ENCODE results near the gene LLPH. TPM values are rescaled to one million over a fixed set of nuclear protein-coding genes. Genes with fewer than 3 reads are reported as not detected.

Gene LLPH
- total and polyA plus RNA-seq, 2 of the 13 experiments (the other 11 are each of a cell fraction or from before 2014, with no cell fraction given): 4.2 to 25.6 TPM

- TF ChIP-seq FIP1L1 (IDR thresholded peaks at IDR 0.05; ENCODE audit: borderline replicate concordance, insufficient read depth, low read depth, low read length) (no peak), ZNF382 (CRISPR knock-in tag; IDR thresholded peaks at IDR 0.05; ENCODE audit: borderline replicate concordance) (no peak), SOX6 (IDR thresholded peaks at IDR 0.05) (no peak), SOX6 (CRISPR knock-in tag; IDR thresholded peaks at IDR 0.05) (no peak), MATR3 (CRISPR knock-in tag; IDR thresholded peaks at IDR 0.05) (no peak), ZFP82 (CRISPR knock-in tag; IDR thresholded peaks at IDR 0.05; ENCODE audit: borderline replicate concordance) (no peak), TIGD3 (CRISPR knock-in tag; IDR thresholded peaks at IDR 0.05; ENCODE audit: borderline replicate concordance) (no peak), HBP1 (CRISPR knock-in tag; IDR thresholded peaks at IDR 0.05; ENCODE audit: low read depth) (no peak), KLF6 (CRISPR knock-in tag; IDR thresholded peaks at IDR 0.05) (no peak), ZNF766 (CRISPR knock-in tag; IDR thresholded peaks at IDR 0.05; ENCODE audit: borderline replicate concordance) (no peak), ZMAT5 (CRISPR knock-in tag; IDR thresholded peaks at IDR 0.05; ENCODE audit: borderline replicate concordance, low read depth) (no peak), ZNF83 (CRISPR knock-in tag; IDR thresholded peaks at IDR 0.05; ENCODE audit: borderline replicate concordance) (no peak)
Observed at GRCh38 chr12:66092559-66093269, 37.8 kb downstream of the LLPH start (continued).
